Measurements from ENCODE around the gene WWOX.
"Not testable (repeated sequence)": the region's sequence is repeated elsewhere in the genome, so short reads cannot be mapped to it uniquely, and the experiment has no call there.

WWOX gene

DNA sequence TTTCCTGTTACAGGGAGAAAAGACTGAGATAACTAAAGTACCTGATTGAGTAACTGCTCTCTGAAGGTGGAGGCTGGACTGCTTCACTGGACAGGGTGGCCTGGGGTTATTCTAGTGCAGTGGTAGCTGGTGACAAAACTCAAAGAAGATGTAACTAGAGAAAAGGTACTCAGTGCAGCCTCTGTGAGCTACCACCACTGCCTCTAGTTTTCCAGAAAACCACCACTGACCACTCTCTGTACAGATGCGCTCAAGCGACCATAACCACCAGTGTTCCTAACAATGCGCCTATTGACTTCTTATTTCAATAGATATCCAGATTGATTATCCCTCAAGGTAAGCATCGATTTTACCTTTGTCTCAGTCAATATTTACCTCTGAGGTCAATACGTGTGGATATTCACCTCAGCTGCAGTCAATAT is 492.2 kb downstream of the WWOX start:
- DNase-seq = no peak

DNA sequence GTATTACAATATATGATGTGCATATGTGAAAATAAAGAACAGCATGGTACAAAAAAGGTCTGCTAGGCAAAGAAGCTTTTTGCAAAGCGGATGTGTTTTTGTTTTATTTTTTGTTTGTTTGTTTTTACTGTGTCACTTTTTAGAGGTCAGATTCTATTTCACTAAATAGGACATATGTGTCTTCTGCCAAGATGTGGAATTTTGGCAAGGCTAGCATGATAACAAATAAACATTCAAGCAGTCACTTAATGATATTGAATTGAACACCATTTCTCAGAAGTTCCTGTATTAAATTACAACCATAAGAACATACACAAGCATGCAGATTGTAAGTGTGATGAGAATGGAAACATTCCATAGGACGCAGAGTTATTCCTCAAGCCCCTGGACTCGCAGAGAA is 492.7 kb downstream of the WWOX start:
- DNase-seq = no peak

DNA sequence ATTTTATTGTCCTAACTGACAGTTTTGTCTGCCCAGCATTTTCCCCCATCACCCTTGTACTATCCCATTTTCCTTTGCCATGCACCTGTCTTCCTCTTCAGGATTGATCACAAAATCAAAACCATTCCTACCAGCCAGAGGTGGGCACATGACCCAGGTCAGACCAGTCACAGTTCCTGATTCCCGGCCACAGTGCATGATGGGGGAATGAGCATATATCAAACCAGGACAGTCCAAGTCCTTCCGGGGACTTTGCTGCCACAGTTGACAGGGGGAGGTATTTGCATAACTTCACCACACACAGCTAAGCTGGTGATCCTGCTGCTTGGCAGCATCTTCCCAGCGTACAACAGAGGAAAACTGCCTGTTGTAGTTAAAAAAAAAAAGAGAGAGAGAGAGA is 493.9 kb downstream of the WWOX start:
- DNase-seq = no peak

DNA sequence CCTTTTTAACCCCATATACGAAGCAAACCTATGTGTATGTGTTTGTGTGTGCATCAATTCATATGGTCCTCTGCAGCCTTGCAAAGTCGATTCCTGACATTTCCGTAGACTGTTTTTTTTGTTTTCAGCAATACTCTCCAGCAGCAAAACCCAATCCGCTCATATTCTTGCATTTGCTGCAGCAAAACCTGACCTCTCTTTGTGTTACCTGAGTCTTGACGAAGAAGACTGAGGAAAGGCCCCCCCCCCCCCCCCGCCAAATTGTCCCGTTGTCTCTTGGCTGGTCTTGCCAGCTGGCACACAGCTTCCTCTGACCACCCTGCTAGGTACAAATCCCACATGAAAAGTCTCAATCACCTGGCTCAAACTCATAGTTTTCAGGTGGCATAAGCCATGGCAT is 494.7 kb downstream of the WWOX start:
- DNase-seq = no peak

DNA sequence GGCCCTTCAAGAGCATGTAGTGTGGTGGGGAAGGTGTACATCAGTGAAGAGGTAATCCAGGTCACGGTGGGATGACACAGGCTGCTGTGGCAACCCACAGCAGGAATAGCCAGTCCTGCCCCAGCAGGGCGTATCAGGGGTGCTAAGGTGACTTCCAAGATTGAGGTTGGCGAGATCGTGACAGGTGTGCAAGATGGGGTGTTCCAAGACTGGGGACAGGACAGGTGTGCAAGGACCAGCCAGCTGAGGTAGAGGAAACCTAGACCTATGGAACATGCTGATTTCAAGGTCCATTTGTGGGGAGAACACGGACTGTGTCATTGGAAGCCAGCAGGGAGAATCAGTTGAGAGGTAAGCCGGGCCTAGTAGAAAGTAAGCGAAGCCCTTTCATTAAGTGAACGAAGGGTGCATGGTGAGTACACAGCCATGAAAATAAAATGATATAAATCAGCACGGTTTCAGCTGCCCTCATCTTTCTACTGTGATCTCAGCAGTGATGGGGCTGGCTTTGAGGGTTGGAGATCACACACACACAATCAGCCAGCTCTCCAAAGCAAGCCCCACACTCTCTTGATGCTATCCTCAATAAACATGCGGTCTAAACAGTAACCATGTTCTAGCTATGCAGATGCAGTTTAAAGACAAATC is 497.0 kb downstream of the WWOX start:
- no peak for DNase-seq

DNA sequence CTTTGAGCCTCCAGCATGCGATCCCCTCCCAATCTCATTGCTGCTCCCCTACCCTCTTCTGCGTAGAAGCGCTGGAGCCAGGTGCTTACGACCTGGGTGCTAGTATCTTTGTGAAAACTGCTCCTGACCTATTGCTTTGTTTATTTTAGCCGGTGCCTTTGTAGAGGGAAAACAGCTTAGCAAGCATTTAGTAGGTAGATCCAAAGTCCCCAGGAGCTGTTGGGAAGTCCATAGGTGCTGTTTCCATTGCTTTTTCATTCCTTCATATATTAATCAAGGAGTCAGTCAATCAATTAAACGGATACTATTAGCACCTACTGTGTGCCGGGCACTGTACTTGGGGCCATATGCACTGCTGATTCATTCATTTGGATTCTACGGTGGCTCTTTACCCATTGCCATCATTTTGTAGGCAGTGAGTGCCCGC is 497.6 kb downstream of the WWOX start:
- no peak for DNase-seq

DNA sequence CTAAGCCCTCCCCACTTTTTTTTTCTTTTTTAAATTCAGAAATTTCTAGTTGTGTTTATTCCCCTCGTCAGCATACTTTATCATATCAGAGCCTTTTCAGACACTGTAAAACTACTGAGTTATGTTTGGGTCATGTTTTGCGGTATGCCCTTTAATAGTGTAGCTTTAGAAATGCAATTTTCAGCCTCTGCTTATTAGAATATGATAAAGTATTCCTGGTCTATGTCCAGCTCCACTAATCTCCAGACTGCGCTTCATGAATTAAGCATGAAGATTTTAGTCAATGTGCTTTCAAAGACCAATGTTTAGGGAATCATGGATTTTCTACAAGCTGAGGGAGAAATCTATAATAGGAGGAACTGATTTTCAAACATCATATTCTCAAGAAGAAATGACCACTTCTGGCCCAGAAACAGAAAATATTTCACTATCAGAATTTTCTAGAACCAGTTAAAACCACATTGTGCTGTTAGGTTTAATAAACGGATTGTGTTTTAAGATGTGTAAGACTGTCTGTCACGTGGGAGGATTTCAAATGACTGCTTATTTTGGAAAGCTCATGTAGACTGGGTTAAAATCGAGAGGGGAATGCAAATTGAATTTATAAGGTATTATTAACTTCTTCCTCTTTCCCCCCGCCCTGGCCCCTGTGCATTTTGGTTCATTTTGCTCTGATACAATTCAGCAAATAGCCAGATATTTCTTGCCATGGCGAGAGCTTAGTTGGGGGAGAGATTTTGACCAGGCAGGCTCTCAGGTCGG is 498.5 kb downstream of the WWOX start:
- no peak for DNase-seq

DNA sequence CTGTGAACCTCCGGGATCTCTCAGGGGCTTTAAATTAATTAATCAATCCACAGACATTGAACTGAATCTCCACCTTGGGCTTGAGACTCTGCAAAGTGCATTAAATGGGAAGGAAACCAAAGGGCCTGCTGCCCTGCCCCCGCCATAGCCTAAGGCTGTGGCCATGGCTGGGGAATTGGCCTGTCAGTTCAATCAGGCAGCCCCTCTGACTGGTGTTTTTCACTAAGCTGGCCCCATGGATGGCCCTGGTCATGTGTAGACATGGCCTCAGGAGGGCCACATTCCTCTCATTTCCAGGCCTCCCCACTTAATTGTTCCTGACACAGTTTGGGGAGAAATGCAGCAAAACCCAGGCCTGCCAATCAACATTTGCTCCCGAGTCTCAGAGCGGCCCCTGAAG is 499.8 kb downstream of the WWOX start:
- no peak for DNase-seq

DNA sequence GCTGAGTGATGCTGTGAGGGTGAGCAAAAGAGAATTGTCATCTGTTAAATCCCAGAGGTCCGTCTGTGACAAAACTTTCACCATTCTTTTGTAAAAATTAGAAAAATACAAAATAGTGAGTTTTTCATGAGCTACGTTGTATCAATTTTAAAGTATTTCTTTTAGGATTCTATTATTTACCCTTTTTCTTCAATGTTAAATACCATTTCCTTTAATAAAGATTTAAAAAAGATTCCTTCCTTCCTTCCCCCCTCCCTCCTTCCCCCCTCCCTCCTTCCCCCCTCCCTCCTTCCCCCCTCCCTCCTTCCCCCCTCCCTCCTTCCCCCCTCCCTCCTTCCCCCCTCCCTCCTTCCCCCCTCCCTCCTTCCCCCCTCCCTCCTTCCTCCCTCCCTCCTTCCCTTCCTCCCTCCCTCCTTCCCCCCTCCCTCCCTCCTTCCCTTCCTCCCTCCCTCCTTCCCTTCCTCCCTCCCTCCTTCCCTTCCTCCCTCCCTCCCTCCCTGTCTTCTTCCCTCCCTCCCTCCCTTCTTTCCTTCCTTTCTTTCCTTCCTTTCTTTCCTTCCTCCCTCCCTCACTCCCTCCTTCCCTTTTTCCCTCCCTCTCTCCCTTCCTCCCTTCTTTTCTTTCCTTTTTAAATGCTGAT is 505.1 kb downstream of the WWOX start:
- not testable (repeated sequence) for DNase-seq

DNA sequence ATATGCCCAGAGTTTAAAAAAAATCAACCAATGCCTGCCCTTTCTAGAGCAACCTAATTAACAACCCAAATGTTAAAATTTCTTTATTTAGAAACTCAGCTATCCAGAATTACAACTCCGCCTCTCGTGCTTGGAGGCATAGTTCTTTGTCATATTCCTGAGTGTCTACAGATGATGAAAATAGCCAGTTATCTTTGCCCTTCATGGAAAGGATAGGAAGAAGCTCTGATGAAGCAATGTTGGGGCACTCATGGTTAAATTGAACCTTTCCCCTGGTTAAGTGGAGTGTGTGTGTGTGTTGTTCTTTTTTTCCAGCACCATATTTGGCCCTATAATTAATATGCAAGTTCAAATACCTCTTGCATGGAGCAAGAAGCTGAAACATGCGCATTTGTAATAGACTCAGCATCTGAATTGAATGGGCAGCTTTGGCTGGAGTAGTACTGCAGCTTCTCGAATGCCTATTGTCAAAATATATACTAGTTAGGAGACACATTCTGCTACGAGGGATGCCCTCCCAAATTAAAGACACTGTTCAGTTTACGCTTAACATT is 506.2 kb downstream of the WWOX start:
- DNase-seq = no peak

DNA sequence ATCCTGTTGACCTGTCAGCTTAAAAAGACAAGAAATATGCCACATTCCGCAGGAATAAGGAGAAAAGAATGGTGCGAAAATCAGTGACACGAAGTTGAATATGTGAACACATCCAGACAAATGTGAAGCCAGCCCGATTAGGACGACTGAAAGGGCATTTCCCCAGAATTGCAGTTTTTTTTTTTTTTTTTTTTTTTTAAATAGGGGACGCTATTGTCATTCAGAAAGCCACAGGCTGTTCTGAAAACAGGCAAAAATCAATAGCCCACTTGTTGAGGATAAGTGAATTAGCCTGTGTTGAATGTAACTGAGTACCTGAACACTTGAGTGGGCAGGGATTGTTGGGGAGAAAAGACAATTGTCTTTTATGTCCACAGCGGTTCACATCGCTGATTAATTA is 507.1 kb downstream of the WWOX start:
- DNase-seq = no peak

DNA sequence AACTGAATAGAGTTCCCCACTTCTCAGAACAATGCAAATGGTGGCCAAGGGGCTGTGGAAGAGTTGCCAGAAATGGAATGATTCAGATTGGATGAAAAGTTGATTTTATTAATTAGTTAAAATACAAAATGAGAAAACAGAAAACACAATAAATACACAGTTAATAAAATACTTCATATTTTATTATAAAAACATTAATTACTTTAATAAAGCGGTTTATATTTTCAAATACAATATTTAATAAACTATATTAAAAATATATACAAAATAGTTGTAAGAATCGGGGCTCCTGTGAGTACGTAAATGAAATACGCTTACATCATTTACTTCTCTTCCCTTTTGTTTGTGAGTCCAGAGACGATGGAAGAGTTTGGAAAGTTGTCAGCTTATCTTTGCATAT is 507.6 kb downstream of the WWOX start:
- DNase-seq = no peak

DNA sequence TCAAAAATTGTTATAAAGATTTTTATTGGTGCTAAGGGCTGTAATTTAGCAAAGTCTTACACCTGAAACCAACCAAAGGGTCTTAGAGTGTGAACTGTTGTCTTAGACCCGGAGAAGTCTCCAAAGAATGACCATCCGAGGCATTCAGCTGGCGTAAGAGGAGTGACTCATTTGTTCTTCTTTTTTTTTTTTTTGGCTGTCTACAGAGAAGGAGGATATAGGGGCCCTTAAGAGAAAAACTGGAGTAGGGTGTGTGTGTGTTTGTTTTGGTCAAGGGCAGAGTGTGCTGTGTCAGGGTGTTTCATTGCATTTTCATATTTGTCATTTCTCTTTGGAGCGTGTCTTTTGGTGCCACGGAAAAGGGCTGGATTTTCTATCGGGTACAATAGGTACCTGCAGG is 508.0 kb downstream of the WWOX start:
- no peak for DNase-seq

DNA sequence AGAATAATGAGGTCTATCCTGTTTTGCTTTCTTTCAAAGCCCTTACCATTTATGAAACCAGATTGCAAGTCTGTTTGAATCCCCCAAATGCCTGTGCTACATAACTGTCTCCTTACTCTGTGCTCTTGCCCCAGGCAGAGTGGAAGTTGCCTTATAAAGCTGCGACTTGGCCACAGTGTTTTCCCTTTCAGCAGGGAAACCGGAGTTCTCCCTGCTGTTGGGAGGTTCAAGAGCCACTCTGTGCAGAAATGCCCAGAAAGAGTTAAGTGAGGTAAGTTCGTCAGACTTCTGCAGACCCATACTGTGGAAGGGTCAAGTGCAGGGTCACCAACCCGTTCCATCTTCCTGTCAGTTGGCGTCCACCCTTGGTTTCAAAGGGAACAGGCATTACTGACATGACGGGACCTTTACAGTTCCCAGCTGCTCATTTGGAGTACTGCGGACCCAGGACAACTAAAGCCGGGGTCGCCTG is 508.9 kb downstream of the WWOX start:
- no peak for DNase-seq

DNA sequence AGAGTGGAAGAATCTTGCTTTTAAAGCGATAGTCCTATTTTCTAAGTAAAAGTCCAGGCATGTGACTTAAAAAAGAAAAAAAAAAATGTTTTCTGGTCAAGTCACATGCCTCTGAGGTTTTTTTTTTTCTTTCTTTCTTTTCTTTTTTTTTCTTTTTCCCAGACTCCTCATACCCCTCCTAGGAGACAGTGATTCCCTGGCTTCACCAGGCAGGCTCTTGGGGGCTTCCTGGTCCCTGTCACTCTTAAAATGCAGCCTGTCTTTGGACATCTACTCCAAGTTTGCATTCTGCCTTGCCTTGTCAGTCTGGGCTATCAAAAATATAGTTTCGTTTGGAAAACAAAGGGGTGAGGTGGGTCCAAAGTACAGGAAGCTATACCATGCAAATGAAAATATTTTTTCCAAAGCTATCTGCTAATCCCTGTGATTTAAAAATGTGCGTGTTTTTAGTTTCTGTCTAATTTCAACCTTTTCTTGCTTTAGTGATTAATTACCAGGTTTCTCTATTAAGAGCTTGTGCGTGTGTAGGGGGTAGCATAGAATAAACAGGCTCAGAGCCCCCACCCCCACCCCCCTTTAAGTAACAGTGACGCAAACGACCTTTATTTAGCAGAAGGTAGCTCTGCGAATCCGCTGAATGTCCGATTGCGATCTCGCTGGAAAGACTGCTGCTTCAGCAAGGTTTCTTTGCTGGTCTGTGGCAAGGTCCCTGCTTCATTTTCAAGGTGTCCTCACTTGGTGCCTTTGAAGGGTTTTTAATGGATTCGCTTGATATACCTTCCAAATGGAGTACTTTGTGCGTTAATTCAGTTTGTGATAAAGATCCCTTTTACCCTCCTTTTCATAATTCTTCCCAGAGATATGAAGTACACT is 510.2 kb downstream of the WWOX start:
- no peak for DNase-seq

DNA sequence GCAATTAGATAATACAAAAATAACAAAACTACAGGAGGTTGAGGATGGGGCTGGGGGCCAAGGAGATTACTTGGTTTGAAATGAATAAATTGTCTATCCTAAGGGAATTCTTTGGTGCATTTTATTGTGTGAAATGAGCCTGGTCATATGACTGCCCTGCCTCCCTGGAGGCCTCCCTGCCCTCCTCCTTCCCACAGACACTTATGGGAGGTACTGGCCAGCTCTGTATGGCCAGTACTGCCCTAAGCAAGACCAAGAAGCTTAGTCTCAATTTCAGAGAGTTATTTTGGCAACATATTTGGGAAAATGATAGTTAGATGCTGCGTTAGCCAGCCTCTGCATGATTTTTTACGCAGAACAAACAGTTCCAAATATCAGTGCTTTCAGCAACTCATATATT is 511.9 kb downstream of the WWOX start:
- DNase-seq = no peak

DNA sequence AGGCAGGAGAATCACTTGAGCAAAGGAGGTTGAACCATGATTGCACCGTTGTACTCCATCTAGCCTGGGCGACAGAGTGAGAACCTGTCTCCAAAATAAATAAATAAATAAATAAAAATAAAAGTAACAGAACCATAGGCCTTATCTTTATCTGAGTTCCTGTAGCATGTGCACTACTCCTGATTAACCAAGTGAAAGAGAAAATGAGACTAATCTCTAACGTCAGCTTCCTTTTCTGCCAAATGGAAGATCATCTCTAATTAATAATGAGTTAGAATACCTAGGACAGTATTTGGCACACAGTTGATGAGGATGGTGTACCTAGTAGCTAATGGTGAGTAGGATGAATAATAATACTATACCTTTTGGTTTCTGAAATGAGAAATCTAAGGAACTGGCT is 520.4 kb downstream of the WWOX start:
- DNase-seq = no peak

DNA sequence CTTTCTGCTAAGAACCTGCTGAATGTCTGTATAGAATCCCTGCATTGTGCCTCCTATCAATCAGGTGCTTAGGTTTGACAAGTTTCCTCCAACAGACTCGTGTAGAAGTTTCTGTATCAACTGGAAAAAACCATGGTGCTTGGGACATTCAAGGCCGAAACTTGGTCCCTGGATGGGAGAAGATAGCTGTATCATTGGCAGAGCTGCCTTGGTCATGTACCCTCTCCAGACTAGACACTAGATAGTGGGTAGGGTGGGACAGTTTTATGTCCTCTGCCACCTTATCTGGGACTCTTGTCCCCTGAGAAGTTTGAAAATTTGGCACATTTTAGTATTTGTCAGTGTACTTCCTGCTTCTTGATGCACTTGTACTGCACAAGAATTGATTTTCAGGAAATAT is 520.8 kb downstream of the WWOX start:
- no peak for DNase-seq

DNA sequence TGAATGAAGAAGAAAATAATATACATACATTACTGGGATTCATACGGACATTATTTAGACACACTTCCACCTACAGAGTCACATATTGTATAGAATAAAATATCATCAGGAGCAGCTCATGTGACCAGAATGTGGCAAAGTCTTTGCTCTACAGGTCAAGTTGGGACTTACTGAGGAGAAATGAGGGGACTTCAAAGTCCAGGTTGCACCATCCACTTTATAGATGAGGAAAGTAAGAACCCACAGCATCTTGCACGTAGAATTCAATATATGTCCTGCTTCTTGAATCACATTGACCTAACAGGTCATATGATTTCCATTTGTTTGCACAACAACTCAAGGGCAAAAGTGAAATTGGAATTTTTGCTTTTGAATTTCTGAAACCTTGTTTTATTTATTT is 524.3 kb downstream of the WWOX start:
- no peak for DNase-seq

DNA sequence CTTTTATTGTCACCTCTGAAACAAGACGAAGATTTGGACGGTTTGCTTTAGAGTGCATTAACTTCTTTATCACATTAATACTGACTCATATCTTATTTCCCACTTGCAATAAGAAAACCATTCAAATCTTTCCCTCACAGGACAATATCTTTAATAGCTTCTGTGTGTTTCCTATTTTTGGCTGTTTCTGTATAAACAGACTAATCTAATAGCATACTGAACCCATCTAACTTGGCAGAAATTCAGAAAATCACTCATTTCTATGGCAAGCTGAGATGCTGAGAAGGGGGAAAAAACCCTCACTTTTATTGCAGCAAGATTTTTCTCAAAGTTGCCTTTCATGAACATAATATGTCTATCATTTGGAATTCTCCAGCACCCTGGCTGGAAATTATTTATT is 524.9 kb downstream of the WWOX start:
- DNase-seq = no peak

DNA sequence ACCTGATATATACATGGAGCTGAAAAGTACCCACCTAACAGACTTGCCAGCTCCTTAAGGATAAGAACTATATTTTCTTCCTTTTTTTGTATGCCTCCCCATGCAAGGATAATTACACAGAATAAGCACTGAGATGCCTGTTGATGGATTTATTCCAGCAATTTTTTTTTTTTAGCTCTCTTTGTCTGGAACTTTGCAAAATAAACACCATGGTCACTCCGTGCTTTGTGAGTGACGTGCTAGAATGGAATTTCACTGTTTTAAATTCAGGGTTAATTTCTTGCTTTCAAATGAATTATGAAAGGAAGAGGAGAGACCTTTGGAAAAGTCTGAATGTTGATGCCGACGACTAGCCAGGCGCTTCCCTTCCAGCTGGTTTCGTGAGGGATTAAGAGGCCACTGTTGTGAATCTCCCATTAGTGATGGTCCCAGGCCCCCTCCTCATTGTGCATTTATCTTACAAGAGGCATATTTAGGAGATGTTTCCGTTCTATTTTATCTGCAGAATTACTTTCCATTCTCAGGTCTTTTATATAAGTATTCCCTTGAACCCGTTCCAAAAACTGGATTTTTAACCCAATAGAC is 529.1 kb downstream of the WWOX start:
- no peak for DNase-seq

DNA sequence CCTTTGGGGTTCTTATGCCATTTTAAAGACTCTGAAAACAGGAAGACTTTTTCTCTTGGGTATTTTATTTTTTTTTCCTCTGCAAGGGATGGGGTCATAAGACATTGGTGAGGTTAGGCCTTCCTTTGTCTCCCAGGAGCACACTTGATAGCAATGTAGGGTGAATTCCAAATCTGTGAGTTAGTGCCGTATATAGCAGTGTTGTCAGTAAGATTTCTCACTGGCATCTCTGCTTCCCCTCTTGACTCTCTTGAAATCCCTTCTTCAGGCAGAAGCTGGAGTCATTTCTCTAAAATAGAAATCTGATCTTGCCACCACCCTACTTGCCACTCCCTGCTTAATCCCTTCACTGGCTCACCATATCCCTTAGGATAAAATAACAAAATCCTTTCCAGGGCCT is 529.7 kb downstream of the WWOX start:
- DNase-seq = no peak

DNA sequence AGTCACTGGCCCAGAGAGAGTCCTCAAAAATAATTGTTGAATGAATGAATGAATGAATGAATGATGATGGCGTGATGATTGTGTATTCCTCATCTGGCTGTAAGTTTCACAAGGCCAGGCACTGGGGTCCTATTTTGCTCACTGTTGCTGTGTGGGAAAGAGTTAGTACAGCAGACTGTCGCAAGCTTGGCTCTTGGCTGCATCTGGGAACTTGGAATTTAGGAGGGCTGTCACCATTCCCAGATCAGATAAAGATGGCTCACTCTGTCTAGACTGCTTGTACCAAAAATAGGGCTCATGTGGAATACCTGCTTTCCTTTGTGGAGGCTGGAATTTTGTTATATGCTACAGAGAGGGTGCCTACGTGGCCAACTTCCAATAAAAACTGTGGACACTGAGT is 530.6 kb downstream of the WWOX start:
- no peak for DNase-seq
